ENCODE measurements around the gene ZNF853. TPM values are rescaled to one million over a fixed set of nuclear protein-coding genes. Genes with fewer than 3 reads are reported as not detected.

ZNF853 gene
- total and polyA plus RNA-seq, 10 of the 15 experiments (the other 5 are each of a cell fraction or from before 2014, with no cell fraction given), result 0.04 to 0.26 (median 0.05) TPM; not detected in 4

GRCh38 chr7:6641305-6642035, 26.1 kb downstream of the ZNF853 start:
- H3K27ac ChIP-seq (ENCODE audit: control insufficient read depth, insufficient read depth), result no peak overlapping the region
- RAD21 ChIA-PET (ENCODE audit: unreplicated experiment), result no interaction called here
- no peak for FAIRE-seq
- no peaks in the 10 kb centered on the region; the same call in 1 of the 2 replicates for H4K20me1 ChIP-seq (ENCODE audit: control insufficient read depth, insufficient read depth)
- DNase-seq (ENCODE audit: low read depth, low spot score), result no peak
- SMC1A ChIA-PET (ENCODE audit: uncharacterized antibody, unreplicated experiment), result no interaction called here
- no peaks in the 10 kb centered on the region for H3K27me3 ChIP-seq (replicated peaks in 1 of 2; ENCODE audit: control insufficient read depth in 2 of 2, insufficient read depth in 2 of 2, low read length in 1 of 2)
- no peak overlapping the region for H3K9ac ChIP-seq (ENCODE audit: control insufficient read depth, insufficient read depth, low read length)
- CTCF ChIA-PET, result no interaction called here
- H3K79me2 ChIP-seq (ENCODE audit: control insufficient read depth, insufficient read depth, low read length), result peaks cover 22% of the 10 kb centered on the region
- H3K4me1 ChIP-seq (ENCODE audit: control insufficient read depth, insufficient read depth, low read length), result peaks cover 7% of the 10 kb centered on the region; the same call in 1 of the 2 replicates
- BruUV-seq (replicated peaks), result no TSS peak
- H3K4me3 ChIP-seq, result no peak overlapping the region
- POLR2A ChIA-PET, result interaction anchor here (0.6 kb wide), 1 partner anchor 49 kb away, joined by 4 read pairs; no protein-coding TSS in a partner anchor
- no peak overlapping the region for H2AFZ ChIP-seq (ENCODE audit: control insufficient read depth, low read depth, low read length)
- H3K4me2 ChIP-seq (ENCODE audit: control insufficient read depth, insufficient read depth), result no peak overlapping the region
- H3K36me3 ChIP-seq (ENCODE audit: control insufficient read depth in 2 of 2, insufficient read depth in 2 of 2, low read length in 1 of 2), result peaks cover 5 to 25% of the 10 kb centered on the region in 2 experiments
- 83% methylated on average over 15 of the region's 15 CpGs for WGBS (ENCODE audit: insufficient coverage, insufficient replicate concordance, low lambda C conversion rate, missing lambda C conversion rate)
- intact Hi-C loops (cut with micrococcal nuclease; ENCODE audit: unreplicated experiment), result no loop called here
- TF ChIP-seq WRNIP1 (IDR thresholded peaks at IDR 0.05; ENCODE audit: borderline replicate concordance, low read depth, low read length), result no peak
- no peak for TF ChIP-seq TCF12 (IDR thresholded peaks at IDR 0.05; ENCODE audit: low read depth, low read length)
- TF ChIP-seq POLR2AphosphoS5 (IDR thresholded peaks at IDR 0.05; ENCODE audit: low read length), result no peak
- TF ChIP-seq SMAD1 (IDR thresholded peaks at IDR 0.05; ENCODE audit: low read depth, partially characterized antibody), result no peak
- no peak for TF ChIP-seq MEF2A (IDR thresholded peaks at IDR 0.05; ENCODE audit: insufficient read depth, low read depth, low read length)
- TF ChIP-seq FOXM1 (IDR thresholded peaks at IDR 0.05; ENCODE audit: low read depth, low read length), result no peak
- no peak for TF ChIP-seq BACH1 (IDR thresholded peaks at IDR 0.05; ENCODE audit: borderline replicate concordance)
- in situ Hi-C loops (cut with MboI), result no loop called here
- ATAC-seq, result no peak
- H3K9me3 ChIP-seq (replicated peaks; ENCODE audit: control insufficient read depth, insufficient read depth, low read length), result no peaks in the 10 kb centered on the region; the same call in 2 of the 3 replicates
